Measurements from ENCODE around the gene ATF5. TPM values are rescaled to one million over a fixed set of nuclear protein-coding genes. Genes with fewer than 3 reads are reported as not detected.

ATF5 gene
- total and polyA plus RNA-seq, 4 donors = 7.0 to 49.1 (median 33.9) TPM

DNA sequence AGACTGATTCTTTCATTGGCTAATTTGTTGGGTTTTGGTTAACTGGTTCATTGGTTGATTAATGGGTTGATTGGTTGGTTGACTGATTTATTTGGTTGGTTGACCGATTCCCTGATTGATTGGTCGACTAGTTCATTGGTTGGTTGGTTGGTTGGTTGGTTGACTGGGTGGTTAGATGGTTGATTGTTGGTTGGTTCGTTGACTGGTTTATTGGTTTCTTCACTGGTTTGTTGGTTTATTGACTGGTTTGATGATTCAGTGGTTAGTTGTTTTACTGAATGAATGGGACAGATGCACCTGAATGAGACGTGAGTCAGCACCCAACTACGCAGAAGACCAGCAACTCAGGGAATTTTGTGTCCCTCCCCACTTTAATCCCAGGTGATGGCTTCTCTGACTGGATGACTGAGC, 3.0 kb downstream of the ATF5 start:
- Histone ChIP-seq H3K4me1 (ENCODE audit: control insufficient read depth in 5 of 5, insufficient read depth in 5 of 5, low read length in 5 of 5) (peaks cover 0 to 15% (median 9%) of the 10 kb centered on the region in 5 donors), H3K27ac (ENCODE audit: low read depth in 1 of 2, low read length in 1 of 2) (no peak overlapping the region), H3K27me3 (ENCODE audit: control insufficient read depth in 3 of 3, insufficient read depth in 3 of 3, low read length in 2 of 3) (no peaks in the 10 kb centered on the region), H3K4me3 (no peak overlapping the region), H3K36me3 (ENCODE audit: control insufficient read depth in 4 of 4, insufficient read depth in 4 of 4, low read length in 4 of 4) (peaks cover 0 to 13% (median 6%) of the 10 kb centered on the region in 4 donors), H3K9ac (ENCODE audit: insufficient read depth in 1 of 2, low read length in 2 of 2) (no peak overlapping the region), H3K9me3 (ENCODE audit: control insufficient read depth in 4 of 4, insufficient read depth in 3 of 4, low read length in 3 of 4) (no peaks in the 10 kb centered on the region)
- 93 to 94% methylated on average over 5 of the region's 5 CpGs for WGBS, 2 donors
- DNase-seq (no peak), ATAC-seq (ENCODE audit: insufficient read depth, low FRiP score) (no peak)
- TF ChIP-seq CTCF (IDR thresholded peaks at IDR 0.05; ENCODE audit: control extremely low read depth, extremely low read depth) = no peak

GRCh38 chr19:49932731-49933131, 3.7 kb downstream of the ATF5 start:
- no peak overlapping the region for H3K27ac ChIP-seq (ENCODE audit: low read depth in 1 of 2, low read length in 1 of 2)
- H3K9me3 ChIP-seq (ENCODE audit: control insufficient read depth in 4 of 4, insufficient read depth in 3 of 4, low read length in 3 of 4) = no peaks in the 10 kb centered on the region
- H3K9ac ChIP-seq (ENCODE audit: insufficient read depth in 1 of 2, low read length in 2 of 2) = no peak overlapping the region
- peaks cover 0 to 11% (median 2%) of the 10 kb centered on the region in 5 donors for H3K4me1 ChIP-seq (ENCODE audit: control insufficient read depth in 5 of 5, insufficient read depth in 5 of 5, low read length in 5 of 5)
- no peak overlapping the region for H3K4me3 ChIP-seq
- WGBS, 2 donors = 73 to 79% methylated on average over 24 to 25 of the region's 25 CpGs
- DNase-seq (no peak), ATAC-seq (ENCODE audit: insufficient read depth, low FRiP score) (no peak)
- TF ChIP-seq CTCF (IDR thresholded peaks at IDR 0.05; ENCODE audit: control extremely low read depth, extremely low read depth) = no peak
- peaks cover 0 to 6% (median 2%) of the 10 kb centered on the region in 4 donors for H3K36me3 ChIP-seq (ENCODE audit: control insufficient read depth in 4 of 4, insufficient read depth in 4 of 4, low read length in 4 of 4)
- H3K27me3 ChIP-seq (ENCODE audit: control insufficient read depth in 3 of 3, insufficient read depth in 3 of 3, low read length in 2 of 3) = no peaks in the 10 kb centered on the region

GRCh38 chr19:49933643-49934042, 4.6 kb downstream of the ATF5 start:
- no peak for ATAC-seq (ENCODE audit: insufficient read depth, low FRiP score)
- Histone ChIP-seq H3K9me3 (ENCODE audit: control insufficient read depth in 4 of 4, insufficient read depth in 3 of 4, low read length in 3 of 4) (no peaks in the 10 kb centered on the region), H3K9ac (ENCODE audit: insufficient read depth in 1 of 2, low read length in 2 of 2) (no peak overlapping the region), H3K4me3 (no peak overlapping the region), H3K27me3 (ENCODE audit: control insufficient read depth in 3 of 3, insufficient read depth in 3 of 3, low read length in 2 of 3) (no peaks in the 10 kb centered on the region), H3K4me1 (ENCODE audit: control insufficient read depth in 5 of 5, insufficient read depth in 5 of 5, low read length in 5 of 5) (peaks cover 0 to 7% (median 0%) of the 10 kb centered on the region in 5 donors), H3K36me3 (ENCODE audit: control insufficient read depth in 4 of 4, insufficient read depth in 4 of 4, low read length in 4 of 4) (peaks cover 0 to 5% (median 2%) of the 10 kb centered on the region in 4 donors), H3K27ac (ENCODE audit: low read depth in 1 of 2, low read length in 1 of 2) (no peak overlapping the region)
- DNase-seq = no peak
- WGBS, 2 donors = 85 to 89% methylated on average over 8 of the region's 8 CpGs
- TF ChIP-seq CTCF (IDR thresholded peaks at IDR 0.05; ENCODE audit: control extremely low read depth, extremely low read depth) = no peak

DNA sequence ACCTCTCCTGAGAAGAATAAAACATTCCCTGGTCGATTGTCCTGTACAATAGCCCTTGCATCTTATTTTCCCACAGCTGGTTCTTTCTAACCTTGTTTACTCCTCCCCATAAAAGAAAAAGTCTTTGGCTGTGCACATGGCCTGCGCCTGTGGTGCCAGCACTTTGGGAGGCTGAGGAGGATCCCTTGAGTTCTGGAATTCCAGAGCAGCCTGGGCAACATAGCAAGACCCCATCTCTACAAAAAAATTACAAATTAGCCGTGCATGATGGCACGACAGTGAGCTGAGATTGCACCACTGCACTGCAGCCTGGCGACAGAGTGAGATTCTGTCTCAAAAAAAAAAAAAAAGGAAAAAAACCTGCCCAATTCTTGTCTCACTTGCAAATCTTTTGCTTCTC, 7.5 kb downstream of the ATF5 start:
- 67 to 84% methylated on average over 5 of the region's 5 CpGs for WGBS, 2 donors
- no peaks in the 10 kb centered on the region for H3K27me3 ChIP-seq (ENCODE audit: control insufficient read depth in 3 of 3, insufficient read depth in 3 of 3, low read length in 2 of 3)
- no peak overlapping the region for H3K27ac ChIP-seq (ENCODE audit: low read depth in 1 of 2, low read length in 1 of 2)
- TF ChIP-seq CTCF (IDR thresholded peaks at IDR 0.05; ENCODE audit: control extremely low read depth, extremely low read depth) = no peak
- peaks cover 0 to 4% (median 0%) of the 10 kb centered on the region in 4 donors for H3K36me3 ChIP-seq (ENCODE audit: control insufficient read depth in 4 of 4, insufficient read depth in 4 of 4, low read length in 4 of 4)
- no peak overlapping the region for H3K9ac ChIP-seq (ENCODE audit: insufficient read depth in 1 of 2, low read length in 2 of 2)
- no peak overlapping the region for H3K4me3 ChIP-seq
- H3K9me3 ChIP-seq (ENCODE audit: control insufficient read depth in 4 of 4, insufficient read depth in 3 of 4, low read length in 3 of 4) = no peaks in the 10 kb centered on the region
- no peak for ATAC-seq (ENCODE audit: insufficient read depth, low FRiP score)
- peaks cover 0 to 6% (median 0%) of the 10 kb centered on the region in 5 donors for H3K4me1 ChIP-seq (ENCODE audit: control insufficient read depth in 5 of 5, insufficient read depth in 5 of 5, low read length in 5 of 5)
- DNase-seq = no peak

Data from lung (tissue), 12 donors.